Right ventricle myocardium superior (tissue), 1 donor: Measurements from ENCODE around the gene YTHDF1. TPM values are rescaled to one million over a fixed set of nuclear protein-coding genes. Genes with fewer than 3 reads are reported as not detected.

ENCODE experiments used
- ATAC-seq: fragments of 200-7000 bp; cut with Tn5 transposase; one replicate; pipeline ENCODE4 v1.9.1; 2020; ENCODE audit warnings: mild to moderate bottlenecking; ENCODE audit not compliant: poor library complexity
- DNase-seq: peaks from one replicate; pipeline ENCODE4 v3.0.0-alpha.2; 2020
- intact Hi-C: fragments of 100-400 bp; cut with DNase I; formaldehyde crosslinking; loops from one replicate; pipeline ENCODE4 v1.11.2; 2022
- total RNA-seq: library from RNA; stranded (reverse); fragmentation: NEBNext Ultra II Directional; extraction: Animal tissue kit (Norgen Biotek cat#: 25700); gene quantifications from one replicate; pipeline ENCODE4 v1.2.1, GENCODE V29; 2021
- donor health status: DM: no; HTN: yes; CAD: no; lungs with severe emphysema.

The YTHDF1 gene
- total RNA-seq, 1 donor from 2014 or later = 21.1 TPM

GRCh38 chr20:63191400-63191799 lies 24.5 kb downstream of the YTHDF1 start:
- intact Hi-C loops = no loop called here
- no peak for ATAC-seq
- no peak for DNase-seq

DNA sequence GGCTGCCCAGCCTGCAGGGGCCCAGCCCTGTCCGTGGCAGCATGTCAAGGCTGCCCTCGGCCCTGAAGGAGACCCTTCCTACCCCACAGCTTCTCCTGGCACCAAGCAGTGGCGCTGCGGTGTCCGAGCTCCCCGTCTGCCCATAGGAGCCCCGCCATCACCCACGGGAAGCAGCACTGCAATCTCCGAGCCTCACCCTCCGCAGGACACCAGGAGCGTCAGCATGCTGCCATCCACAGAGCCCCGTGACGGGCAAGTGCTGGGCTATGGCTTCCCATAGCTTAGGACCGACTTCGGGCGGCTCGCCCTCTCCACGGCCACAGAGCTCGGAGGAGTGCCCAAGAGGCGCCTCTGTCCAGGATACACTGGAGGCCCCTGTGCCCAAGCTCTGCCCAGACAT lies 25.1 kb downstream of the YTHDF1 start:
- ATAC-seq = no peak
- intact Hi-C loops = no loop called here
- DNase-seq = no peak

DNA sequence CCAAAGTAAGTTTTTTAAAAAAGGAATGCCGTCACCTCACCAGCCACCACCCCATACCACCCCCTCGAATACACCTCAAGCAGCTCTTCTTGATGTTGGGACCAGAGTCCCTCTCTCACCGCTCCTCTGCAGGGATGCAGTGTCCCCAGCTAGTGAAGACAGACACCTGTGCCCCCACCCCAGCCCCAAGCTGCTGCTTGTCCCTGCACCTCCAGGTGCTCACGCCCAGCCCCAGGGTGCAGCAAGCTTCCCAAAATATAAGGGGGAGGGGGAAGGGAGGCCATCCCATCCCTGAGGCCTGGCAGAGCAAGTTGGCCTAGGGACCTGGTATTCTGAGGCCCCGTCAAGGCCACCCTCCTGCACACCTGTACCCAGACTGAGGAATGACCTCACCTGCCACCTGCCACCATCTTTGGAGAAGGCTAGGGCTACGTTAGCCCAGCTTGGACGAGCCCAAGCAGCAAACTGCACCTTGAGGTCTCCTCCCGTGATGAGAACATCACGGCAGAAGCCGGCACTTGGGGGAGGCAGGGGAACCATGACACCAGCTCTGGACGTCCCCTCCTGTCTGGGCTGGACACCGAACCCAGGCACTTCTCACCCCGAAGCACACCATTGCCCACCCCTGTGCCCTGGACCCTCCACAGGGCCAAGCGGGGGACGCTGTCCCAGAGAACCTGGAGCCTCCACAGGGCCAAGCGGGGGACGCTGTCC lies 25.9 kb downstream of the YTHDF1 start:
- ATAC-seq (no peak), DNase-seq (no peak)
- intact Hi-C loops = no loop called here

GRCh38 chr20:63189322-63189642 lies 26.6 kb downstream of the YTHDF1 start:
- ATAC-seq (no peak), DNase-seq (no peak)
- intact Hi-C loops = no loop called here

DNA sequence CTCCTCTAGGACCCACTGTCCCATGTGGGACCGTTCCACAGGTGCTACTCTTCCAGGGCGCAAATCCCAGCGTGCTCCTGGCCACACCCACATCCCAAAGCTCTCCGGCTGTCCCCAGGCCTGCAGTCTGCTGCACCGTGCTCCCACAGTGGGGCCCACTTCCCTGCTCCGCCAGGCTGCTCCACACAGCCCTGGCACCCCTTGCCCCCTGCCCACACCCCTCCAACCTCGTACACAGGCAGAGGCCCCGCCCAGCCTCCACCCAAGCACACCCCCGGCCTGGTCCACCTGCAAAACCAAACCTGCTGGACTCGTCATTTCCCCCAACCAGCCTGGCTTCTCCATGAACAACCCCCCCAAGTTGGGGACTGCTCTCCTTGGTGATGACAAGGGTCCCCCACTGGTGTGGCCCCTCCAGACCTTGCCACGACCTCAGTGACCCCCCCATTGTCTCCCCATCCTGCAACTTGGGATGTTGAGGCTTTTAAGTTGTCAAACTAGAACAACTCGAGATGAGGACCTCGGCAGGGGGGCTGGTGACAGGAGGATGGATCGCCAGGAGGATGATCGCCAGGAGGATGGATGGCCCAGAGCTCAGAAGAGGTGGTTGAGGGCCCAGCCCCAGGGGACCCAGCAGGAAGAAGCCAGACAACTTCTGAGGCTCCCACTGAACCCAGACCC lies 27.1 kb downstream of the YTHDF1 start:
- DNase-seq = no peak
- no peak for ATAC-seq
- intact Hi-C loops = no loop called here

DNA sequence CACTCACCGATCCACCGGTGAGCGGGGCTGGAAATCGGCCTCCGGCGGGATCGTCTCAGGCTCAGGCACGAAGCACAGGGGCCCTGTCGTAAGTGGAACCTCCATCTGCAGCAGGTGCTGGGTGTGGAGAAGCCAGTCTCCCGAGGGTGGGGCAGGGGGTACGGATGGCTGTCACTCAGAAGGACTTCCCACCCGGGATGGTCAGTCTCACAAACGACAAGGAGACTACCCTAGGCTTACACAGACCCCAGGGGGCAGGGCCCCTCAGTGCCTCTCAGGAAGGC lies 27.8 kb downstream of the YTHDF1 start:
- ATAC-seq (no peak), DNase-seq (no peak)
- intact Hi-C loops = no loop called here

GRCh38 chr20:63187338-63188158 lies 28.4 kb downstream of the YTHDF1 start:
- no peak for ATAC-seq

GRCh38 chr20:63186528-63187316 lies 29.2 kb downstream of the YTHDF1 start:
- ATAC-seq (no peak), DNase-seq (no peak)
- intact Hi-C loops = no loop called here

More at GRCh38 chr20:63187338-63188158, 28.4 kb downstream of the YTHDF1 start:
- intact Hi-C loops = no loop called here
- DNase-seq = no peak

DNA sequence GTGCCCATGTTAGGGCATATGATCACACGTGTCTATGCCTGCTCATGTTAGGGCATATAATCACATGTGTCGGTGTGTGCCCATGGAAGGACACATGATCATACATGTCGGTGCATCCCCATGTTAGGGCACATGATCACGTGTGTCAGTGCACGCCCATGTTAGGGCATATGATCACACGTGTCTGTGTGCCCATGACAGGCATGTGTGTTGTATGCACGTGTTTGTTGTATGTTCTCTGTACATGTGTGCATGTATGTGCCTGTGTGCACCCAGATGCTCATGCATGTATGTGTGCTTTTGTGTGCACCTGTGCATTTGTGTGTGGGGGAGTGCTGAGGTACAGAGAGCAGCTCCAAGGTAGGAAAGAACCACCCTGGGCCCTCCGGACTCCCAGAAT lies 29.8 kb downstream of the YTHDF1 start:
- ATAC-seq (no peak), DNase-seq (no peak)
- intact Hi-C loops = no loop called here

GRCh38 chr20:63185215-63185796 lies 30.6 kb downstream of the YTHDF1 start:
- ATAC-seq (no peak), DNase-seq (no peak)
- intact Hi-C loops = no loop called here

- ATAC-seq = peak; percentile 50
- intact Hi-C loops = no loop called here
- DNase-seq = no peak
These were observed 32.3 kb downstream of the YTHDF1 start for GRCh38 chr20:63183422-63184146.

- ATAC-seq (no peak), DNase-seq (no peak)
- intact Hi-C loops = no loop called here
These were observed 33.0 kb downstream of the YTHDF1 start for GRCh38 chr20:63182946-63183415.

DNA sequence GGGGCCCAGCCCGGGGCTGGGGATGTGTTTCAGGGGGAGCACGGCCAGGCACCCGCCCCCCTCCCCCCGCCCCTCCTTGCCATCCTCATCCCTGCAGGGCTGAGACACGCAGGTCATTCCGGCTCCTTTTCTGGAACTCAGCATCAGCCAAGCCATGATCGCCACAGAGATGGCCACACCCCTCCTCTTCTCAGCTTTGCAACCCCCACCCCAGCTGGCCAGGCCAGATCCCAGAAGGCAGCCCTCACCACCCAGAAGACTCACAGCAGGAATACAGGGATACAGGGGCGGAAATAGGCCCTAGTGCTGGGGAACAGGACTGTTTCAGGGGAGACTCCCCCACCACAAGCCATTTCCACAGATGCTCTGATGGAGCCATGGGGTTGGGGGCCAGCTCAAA lies 33.5 kb downstream of the YTHDF1 start:
- ATAC-seq = no peak

GRCh38 chr20:63181226-63181625 lies 34.7 kb downstream of the YTHDF1 start:
- ATAC-seq = no peak
- DNase-seq = no peak
- intact Hi-C loops = no loop called here

More for the DNA sequence above, 33.5 kb downstream of the YTHDF1 start:
- DNase-seq = no peak
- intact Hi-C loops = no loop called here

- no peak for ATAC-seq
- intact Hi-C loops = no loop called here
- DNase-seq = no peak
These were observed 35.3 kb downstream of the YTHDF1 start for GRCh38 chr20:63180569-63181185.

DNA sequence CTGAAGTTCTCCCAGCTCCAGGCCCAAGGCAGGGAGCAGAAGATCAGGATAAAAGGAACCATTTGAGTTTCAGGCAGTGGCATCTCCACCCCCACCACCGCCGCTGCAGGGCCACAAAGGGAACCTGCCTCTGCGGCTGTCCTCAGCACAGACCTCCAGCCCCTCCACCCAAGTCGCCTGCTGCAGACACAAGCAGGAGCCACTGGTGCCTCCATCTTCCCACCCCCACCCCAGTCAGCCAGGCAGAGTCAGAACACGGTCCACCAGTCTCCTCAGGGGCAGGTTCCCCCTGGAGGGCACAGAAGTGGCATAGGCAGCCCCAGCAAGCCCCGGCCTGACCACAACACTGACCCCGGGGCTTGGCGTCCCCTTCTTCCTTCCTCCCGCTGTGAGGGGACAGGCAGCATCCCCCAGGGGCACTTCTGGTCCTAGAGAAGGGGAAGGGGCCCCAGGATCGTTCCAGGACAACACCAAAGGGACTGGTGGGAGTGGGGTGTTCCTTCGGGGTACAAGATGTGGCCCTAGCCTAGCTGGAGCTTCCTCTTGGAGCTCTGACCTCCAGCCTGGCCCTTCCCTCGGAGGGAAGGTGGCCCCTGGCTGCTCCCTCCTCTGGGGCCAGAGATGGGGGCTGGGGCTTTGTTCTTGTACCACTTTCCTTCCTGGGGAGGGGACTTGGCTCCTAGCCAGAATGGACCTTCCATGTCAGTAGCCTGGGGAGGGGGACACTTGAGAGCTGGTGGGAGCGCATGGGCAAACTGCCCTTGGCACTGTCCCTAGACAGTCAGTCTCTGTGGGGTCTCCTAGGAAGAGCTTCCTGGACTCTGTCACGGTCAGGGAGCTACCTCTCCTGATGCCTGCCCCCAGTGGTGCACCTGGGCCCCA lies 36.0 kb downstream of the YTHDF1 start:
- intact Hi-C loops = loop anchor here (5.0 kb wide), 1 partner anchor 123 kb away; no protein-coding TSS in a partner anchor
- no peak for ATAC-seq
- no peak for DNase-seq
